Measurements from ENCODE around the gene NEK4.

NEK4 gene

DNA sequence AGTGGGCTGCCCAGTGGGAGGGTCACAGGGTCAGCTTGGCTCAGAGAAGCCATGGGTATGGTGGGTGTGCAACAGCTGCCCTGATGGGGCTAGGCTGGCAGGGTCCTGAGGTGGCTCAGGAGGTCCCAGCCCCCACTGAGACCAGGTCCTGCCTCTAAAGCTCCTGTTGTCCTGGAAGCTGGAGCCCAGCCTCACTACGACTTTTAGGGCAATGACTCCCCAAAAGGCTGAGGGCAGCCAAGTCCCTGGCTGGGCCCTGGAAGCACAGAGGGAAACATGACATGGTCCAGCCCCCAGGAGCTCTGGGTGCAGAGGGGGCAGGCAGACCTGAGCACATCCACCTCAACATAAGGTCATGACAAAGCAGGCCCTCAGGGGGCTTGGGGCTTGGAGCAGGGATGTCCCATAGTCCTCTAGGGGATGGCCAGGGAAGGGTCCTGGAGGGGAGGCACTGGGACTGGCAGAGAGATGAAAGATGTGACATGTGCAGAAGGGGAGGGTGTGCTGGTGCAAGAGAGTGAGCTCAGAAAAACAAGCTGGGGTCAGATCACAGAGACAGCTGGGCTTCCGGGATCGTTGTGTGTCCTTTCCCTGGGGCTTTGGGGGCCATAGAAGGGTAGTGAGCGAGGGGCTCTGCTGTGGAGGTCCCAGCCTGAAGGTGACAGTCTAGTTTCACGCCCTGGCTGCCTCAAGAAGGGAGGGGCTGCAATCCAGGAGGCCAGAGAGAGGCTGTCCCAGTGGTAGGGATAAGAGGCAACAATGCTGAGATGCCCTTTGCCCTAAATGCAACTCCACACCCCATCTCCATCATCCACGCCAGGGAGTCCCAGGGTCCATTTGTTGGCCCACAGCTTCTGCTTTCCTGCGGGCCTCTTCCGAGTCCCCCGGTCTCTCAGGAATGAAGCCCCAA lies 23.2 kb upstream of the NEK4 start:
- no peak for DNase-seq (ENCODE audit: low read depth, low spot score)

DNA sequence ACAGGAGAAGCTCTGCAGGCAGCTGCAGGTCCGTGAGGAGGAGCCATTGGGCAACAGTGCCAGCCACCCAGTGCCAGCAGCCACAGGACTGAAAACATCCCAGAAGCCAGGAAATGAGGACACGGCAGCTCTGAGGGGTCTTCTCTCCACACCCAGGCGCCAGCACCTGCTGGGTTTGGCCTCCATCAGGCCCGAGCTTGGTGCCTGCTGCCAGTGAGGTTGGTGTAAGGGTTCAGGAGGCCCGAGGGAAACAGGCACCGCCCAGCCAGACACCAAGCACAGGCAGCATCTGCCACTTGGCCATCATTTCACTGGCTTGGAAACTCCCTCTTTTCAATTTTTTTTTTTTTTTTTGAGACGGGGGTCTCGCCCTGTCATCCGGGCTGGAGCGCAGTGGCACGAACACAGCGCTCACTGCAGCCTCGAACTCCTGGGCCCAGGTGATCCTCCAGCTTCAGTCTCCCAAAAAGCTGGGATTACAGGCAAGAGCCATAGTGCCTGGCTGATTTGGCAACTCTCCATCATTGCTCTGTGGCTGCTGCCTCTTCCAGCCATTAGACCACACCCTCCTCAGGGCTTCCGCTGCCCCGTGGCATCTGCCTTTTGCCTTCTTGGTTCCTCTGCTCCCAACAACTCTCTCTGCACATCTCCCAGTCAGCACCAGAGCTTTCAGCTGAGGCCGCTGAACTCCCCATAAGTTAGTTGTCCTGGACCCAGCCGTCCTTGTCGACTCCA lies 22.4 kb upstream of the NEK4 start:
- peak; percentile 18 for DNase-seq (ENCODE audit: low read depth, low spot score)

DNA sequence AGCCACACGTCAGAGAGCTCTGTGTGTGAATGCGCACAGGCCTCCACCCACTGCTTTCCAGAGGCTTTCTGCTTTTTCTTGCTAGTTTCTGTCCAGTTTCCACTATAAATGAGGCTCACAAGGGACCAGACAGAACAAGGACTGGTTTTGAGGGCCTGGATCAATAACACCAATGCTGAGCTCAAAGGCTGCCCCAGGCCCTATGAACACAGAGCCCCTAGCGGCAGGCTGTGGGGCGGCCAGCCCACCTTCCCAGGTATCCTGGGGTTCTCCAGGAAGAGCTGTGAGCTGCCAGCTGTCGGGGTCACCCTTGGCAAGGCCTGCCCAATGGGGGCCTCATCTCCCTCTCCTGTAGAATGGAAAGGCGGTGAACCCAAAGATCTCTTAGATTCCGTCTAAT lies 21.7 kb upstream of the NEK4 start:
- DNase-seq (ENCODE audit: low read depth, low spot score), result no peak

DNA sequence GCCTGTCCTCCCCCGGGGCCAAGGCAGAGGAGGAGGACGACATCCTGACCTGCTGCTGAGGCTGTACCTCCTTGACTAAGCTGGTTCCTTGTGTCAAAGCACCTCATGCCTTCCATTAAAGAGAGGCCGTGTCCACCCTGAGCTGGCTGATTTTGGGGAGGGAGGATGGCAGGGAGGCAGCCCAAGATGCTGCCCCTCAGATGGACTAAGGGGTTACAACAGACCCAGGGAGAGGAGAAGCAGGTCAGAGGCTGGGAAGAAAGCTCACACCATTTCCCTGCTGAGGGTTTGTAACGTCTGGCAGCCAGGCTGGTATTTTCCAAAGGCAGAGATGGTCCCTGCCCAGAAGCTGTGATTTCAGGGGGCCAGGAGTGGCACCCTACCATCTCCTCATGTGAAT lies 21.2 kb upstream of the NEK4 start:
- DNase-seq (ENCODE audit: low read depth, low spot score), result no peak

DNA sequence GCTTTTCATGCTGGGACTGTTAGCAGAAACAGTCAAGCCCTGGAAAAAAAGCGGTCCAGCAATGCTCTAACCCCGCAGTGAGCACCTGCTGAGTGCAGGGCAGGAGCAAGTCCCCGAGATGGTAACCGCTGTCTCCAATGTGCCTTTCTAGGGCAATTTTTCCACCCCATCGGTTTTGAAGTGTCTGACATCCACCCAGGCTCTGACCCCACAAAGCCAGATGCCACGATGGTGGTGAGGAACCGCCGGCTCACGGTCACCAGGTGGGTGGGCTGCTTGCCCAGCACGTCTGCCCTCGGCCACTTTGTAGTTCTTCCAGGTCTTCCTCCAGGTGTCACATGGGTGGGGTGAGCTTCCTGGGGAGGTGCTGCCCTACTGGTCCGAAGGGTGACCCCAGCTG lies 20.6 kb upstream of the NEK4 start:
- no peak for DNase-seq (ENCODE audit: low read depth, low spot score)

DNA sequence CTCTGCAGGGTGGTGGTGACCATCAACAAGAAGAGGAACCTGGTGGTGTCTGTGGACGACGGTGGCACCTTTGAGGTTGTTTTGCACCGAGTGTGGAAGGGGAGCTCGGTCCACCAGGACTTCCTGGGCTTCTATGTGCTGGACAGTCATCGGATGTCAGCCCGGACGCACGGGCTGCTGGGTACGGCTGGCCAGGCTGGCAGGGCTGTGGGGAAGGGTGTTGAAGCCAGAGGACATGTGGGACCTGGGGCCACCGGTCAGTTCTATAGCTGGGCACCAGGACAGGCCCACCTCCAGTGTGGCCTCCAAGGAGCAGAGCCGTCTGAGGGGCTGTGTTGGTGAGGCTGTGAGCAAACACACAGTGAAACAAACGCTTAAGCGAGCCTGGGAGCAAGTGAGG lies 20.0 kb upstream of the NEK4 start:
- no peak for DNase-seq (ENCODE audit: low read depth, low spot score)

DNA sequence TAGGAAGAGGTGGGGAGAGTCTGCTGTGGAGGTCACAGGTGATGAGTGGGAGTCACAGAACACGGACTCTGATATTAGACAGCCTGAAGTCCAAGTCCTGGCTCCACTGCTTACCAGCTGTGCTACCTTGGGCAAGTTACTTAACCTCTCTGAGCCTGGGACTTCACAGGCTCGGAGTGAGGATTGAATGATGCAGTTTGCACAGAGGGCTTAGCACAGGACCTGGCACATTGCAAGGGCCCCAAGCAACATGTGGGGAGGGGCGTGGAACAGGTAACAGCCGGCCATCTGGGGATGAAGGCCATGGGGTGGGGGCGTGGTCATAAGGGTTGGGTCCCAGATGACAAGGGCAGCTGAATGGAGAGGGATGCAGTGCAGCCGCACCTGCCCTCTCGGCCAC lies 19.6 kb upstream of the NEK4 start:
- DNase-seq (ENCODE audit: low read depth, low spot score), result no peak

DNA sequence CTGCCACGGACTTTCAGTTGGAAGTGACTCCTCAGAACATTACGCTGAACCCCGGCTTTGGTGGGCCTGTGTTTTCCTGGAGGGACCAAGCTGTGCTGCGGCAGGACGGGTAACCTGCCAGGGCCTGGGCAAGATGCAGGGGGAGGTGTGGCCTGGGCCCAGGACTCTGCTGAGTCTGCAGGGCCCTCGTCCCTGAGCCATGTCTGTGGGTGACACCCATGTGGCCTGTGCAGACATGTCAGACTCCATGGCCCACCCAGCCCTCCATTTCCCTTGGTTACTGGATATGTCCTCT lies 19.0 kb upstream of the NEK4 start:
- DNase-seq (ENCODE audit: low read depth, low spot score), result no peak

DNA sequence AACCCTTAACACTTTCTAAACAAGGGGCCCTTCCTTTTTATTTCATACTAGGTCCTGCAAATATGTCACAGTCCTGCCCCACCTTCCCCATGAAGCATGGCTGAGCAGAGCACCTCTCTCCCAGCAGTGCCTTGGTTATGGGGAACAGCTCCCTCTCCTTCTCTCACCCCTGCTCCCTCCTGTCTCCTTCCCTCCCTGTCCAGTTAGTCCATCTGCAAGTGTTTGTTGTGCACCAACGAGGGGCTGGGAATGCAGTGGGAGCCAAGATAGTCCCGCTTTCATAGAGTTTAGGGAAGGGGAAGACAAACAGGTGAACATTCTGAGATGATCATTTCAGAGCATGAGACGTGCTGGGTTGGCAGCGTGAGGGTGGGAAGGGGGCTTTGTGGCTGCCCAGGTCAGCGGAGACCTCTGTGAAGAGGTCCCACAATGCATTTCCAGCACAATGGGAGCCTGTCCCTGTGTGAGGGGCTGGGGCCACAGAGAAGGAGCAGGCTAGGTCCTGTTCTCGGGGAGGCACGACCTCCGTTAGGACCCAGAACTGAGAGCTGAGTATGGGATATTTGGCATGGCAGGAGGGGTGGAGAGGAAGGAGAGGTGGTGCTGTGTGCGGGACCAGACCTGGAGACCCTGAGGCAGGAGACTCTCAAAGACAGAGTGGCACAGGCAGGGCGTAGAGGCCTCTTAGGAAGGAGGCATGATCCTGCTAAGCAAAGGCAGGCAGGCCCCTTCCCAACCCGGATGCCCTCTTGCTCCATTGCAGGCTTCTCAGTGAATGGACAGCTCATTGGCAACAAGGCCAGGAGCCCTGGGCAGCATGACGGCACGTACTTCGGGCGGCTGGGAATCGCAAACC lies 18.4 kb upstream of the NEK4 start:
- no peak for DNase-seq (ENCODE audit: low read depth, low spot score)

DNA sequence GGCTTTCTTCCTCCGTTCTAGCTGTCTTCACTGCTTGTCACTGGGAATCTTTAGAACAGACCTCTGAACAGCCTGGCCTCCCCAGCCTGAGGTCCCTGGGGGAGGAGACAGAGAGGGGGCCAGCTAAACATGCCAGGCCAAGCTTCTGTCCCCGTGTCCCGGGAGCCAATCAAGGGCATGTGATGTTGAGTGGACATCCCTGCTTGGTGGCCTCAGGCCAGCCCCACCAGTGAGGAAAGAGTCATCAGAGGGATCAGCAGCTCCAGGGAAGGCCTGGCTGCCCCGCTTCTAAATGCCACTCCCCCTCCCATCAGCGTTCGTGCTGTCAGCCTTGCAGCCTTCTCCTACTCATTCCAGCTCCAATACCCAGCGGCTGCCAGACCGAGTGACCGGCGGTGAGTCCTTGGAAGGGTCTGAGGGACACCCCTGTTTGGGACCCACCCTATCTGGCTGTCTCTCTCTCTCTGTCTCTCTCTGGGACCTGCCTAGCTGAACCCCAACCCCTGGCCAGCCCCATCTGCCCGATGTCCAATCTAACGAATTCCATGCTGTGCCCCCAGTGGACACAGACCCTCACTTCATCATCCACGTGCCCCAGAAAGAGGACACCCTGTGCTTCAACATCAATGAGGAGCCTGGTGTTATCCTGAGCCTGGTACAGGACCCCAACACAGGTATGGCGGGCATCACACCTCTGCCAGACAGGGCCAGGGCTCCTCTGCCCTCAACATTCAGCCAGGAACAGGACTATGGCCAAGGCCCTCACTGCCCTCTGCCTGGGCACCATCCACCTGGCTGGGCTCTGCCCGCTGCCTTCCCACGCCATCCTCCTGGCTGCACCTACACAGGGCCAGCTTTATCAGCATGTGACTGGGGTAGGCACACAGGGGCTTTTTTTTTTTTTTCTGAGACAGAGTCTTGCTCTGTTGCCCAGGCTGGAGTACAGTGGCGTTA lies 17.2 kb upstream of the NEK4 start:
- no peak for DNase-seq (ENCODE audit: low read depth, low spot score)

DNA sequence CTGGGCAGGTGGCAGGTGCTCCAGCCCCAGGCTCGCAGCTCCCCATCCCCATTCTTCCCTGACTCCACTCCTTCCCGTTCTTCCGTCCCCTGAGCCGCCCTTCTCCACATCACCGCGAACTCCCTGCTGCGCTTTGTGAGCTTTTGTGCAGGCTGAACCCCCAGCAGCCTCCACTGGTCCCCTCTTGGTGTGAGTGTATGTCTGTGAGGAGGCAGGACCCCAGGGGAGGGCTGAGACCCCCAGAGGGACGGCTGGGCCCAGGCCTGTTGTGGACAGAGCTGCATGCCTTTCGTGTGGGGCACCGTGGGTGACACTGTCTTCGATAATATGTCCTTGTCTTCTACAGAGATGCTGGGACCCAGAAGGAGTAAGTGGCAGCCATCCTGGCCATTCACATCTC lies 16.5 kb upstream of the NEK4 start:
- DNase-seq (ENCODE audit: low read depth, low spot score), result no peak

DNA sequence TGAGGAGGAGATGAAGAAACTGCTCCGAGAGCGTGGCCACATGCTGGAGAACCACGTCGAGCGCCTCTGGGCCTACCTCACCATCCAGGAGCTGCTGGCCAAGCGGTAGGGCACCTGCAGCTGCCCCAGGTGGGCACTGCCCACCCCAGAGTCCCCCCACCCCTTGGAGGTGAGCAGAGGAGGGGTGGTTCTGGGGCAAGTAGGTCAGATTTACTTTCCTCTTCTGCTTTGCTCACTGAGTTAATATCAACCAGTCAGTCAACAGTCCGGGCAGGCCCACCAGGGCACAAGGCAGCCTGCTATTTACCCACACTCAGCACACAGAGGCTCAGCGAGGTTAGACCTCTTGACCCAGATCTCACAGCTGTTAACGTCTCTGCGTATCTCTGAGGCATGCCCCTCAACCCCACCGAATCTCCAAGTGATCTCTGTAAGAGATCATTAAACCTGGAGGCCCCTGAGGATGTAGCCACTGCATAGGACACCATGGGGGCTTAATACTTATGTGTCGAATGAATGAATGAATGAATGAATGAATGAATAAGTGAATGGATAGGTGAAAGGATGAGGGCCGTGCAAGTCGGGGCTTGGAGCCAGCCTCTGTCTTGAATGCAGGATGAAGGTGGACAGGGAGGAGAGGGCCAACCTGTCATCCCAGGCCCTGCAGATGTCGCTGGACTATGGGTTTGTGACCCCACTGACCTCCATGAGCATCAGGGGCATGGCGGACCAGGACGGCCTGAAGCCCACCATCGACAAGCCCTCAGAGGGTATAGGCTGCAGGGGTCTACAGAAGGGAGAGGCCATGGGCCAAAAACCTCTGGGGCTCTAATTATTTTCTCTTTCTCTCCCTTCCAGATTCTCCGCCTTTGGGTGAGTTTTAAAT lies 15.8 kb upstream of the NEK4 start:
- DNase-seq (ENCODE audit: low read depth, low spot score), result no peak

DNA sequence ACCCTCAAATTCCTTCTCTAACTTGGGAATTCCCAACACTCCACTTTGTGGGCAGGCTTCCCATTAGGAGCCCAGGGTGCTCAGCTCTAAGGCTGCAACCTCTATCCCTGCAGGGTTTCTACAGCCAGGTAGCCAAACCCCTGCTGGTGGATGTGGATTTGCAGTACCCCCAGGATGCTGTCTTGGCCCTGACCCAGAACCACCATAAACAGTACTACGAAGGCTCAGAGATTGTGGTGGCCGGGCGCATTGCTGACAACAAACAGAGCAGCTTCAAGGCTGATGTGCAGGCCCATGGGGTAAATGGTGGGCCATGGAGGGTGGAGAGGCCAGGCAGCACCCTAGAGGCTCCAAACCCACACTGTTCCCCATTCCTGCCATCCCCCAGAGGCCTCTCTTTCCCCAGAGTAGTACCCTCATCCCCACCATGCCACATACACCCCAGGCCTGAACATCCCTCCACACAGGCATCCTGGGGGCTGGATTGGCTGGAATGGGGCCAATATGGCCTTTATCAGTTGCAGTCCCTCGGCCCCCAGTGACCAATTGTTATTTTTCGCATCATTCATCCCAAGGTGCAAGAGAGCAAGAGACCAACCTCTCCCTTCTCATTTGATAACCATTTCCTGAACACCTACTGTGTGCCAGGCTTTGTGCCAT lies 14.3 kb upstream of the NEK4 start:
- DNase-seq (ENCODE audit: low read depth, low spot score), result no peak

DNA sequence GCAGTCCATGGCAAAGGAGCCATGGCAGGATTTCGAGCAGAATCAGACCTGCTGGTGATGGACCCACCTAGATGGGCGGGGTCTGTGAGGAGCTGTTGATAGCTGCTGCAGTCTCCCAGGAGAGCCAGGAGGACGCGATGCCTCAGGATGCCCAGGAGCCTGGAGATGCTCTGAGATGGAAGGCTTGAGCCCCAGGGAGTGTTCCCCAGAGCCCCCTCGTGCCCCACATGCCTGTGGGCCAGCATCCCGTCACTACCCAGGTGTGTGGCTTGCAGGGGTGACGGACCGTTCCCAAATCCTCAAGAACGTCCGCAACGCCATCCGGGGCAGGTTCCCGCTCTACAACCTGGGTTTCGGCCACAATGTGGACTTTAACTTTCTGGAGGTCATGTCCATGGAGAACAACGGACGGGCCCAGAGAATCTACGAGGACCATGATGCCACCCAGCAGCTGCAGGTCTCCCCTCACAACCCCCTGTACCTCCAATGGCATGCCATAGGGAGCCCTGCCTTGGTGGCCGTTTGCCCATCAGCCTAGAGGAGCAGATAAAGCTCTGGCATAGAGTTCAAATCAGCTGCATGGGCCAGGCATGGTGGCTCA lies 13.4 kb upstream of the NEK4 start:
- DNase-seq (ENCODE audit: low read depth, low spot score), result no peak

DNA sequence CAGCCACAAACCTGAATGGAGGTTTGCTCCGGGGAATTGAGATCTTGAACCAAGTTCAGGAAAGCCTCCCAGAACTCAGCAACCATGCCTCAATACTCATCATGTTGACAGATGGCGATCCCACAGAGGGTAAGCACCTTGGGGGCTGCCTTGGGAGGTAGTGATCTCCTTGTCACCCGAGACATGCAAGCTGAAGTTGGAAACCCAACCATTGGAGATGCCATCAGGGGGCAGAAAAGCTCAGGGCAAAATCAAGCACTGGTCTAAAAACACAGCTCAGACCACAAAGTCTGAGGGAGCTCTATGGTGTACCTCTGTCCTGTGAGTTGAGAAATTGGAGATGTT lies 12.4 kb upstream of the NEK4 start:
- DNase-seq (ENCODE audit: low read depth, low spot score), result no peak

DNA sequence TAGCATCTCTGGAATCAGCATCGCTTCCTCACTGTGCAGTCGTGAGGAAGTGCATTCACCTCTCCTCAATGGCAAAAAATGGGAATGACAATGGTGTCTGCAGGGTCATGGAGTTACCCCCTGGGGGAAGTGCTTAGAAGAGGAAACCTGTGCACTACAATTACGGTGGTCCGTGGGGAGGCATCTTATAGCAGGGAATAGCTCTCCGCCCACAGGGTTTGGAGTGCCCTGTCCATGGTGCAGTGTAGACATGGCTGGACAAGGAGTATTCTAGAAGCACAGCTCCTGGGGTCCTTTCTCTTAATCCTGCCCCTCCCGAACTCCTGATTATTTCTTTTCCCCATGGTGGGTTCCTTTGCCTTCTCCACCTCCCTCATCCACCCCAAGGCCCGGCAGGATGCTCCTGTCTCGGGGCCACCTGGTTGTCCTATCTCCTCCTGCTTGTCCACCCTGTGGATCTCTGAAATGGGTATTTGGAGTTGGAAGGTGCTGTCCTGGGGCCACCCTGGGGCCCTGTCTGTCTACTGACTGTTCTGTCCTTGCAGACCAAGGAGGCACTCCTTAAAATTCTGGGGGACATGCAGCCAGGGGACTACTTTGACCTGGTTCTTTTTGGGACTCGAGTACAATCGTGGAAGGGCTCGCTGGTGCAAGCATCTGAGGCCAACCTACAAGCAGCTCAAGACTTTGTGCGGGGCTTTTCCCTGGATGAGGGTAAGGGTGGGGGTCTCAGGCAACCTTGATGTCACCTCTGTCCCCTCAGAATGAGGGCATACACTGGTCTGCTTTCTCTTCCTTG lies 11.9 kb upstream of the NEK4 start:
- no peak for DNase-seq (ENCODE audit: low read depth, low spot score)

DNA sequence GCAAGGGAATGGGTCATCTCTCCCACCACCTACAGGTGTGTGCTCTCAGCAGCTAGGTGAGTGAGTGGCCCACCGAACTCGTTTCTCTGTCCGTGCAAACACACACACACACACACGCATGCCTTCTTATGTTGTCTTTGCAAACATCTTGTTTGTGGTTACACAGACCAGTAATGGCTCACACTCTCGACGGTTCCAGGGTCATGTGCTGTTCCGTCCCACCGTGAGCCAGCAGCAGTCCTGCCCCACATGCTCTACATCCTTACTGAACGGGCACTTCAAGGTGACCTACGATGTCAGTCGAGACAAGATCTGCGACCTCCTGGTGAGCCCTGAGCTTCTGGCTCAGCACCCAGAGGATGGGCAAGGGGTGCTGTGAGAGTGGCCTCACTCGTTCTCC lies 11.0 kb upstream of the NEK4 start:
- no peak for DNase-seq (ENCODE audit: low read depth, low spot score)

DNA sequence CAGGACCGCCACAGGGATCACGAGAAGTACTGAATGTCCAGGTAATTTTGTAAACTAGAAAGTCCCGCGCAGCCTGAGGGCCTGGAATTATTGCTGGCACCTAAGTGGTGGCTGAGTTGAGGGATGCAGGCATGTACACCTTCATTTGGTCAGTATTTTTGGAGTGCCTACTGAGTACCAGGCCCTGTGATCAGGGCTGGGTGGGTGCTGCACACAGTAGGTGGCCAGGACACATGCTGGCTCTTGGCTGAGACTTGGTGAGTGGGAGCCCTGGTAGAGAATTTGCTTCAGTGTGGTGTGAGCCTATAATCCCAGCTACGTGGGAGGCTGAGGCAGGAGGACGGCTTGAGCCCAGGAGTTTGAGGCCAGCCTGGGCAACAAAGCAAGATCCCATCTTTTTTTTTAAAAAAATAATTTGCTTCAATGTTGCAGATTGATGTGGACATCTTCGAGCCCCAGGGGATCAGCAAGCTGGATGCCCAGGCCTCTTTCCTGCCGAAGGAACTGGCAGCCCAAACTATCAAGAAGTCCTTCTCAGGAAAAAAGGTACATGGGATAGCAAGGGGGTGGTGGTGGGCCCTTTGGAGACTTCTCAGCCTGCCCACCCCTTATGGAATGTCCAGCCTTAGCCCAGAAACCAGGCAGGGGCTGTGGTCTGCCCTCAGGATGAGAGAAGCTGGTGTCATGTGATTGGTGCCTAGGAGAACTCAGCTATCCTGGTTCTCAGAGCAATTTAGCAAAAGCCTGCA lies 9.3 kb upstream of the NEK4 start:
- no peak for DNase-seq (ENCODE audit: low read depth, low spot score)
